Neural crest cell (in vitro differentiated cells): ENCODE results near the gene CTRB1. TPM values are rescaled to one million over a fixed set of nuclear protein-coding genes. Genes with fewer than 3 reads are reported as not detected.

Experiments
- DNase-seq: peaks from one replicate; pipeline ENCODE4 v3.0.0; 2021; ENCODE audit warnings: low read depth, mixed read lengths, low spot score
- H3K27ac Mint-ChIP-seq: one replicate; pipeline ENCODE4 v1.8.0; 2021; ENCODE audit warnings: mild to moderate bottlenecking, mixed read lengths; ENCODE audit not compliant: unreplicated experiment
- H3K27me3 Mint-ChIP-seq: 2 replicates; pipeline ENCODE4 v1.8.0; 2021; ENCODE audit warnings: low read depth, mild to moderate bottlenecking, mixed read lengths
- H3K36me3 Mint-ChIP-seq: 2 replicates; pipeline ENCODE4 v1.8.0; 2021; ENCODE audit warnings: low read depth, mild to moderate bottlenecking, mixed read lengths
- H3K4me1 Mint-ChIP-seq: 2 replicates; pipeline ENCODE4 v1.8.0; 2021; ENCODE audit warnings: mixed read lengths
- H3K4me3 Mint-ChIP-seq: one replicate; pipeline ENCODE4 v1.8.0; 2021; ENCODE audit warnings: mild to moderate bottlenecking, mixed read lengths
- H3K9me3 Mint-ChIP-seq: 2 replicates; pipeline ENCODE4 v1.8.0; 2021; ENCODE audit warnings: mixed read lengths
- total RNA-seq: library from RNA; stranded (reverse); gene quantifications from 2 replicates; pipeline ENCODE4 v1.2.1, GENCODE V29; 2021
- TF ChIP-seq, protein P1 (sequence below): fragments of 200-600 bp; sonication (generic); conservative IDR thresholded peaks from 2 replicates; pipeline ENCODE4 v1.5.0; 2021; ENCODE audit warnings: antibody characterized with exemption, mild to moderate bottlenecking

The CTRB1 gene
- total RNA-seq, 1 donor from 2014 or later: not detected

DNA sequence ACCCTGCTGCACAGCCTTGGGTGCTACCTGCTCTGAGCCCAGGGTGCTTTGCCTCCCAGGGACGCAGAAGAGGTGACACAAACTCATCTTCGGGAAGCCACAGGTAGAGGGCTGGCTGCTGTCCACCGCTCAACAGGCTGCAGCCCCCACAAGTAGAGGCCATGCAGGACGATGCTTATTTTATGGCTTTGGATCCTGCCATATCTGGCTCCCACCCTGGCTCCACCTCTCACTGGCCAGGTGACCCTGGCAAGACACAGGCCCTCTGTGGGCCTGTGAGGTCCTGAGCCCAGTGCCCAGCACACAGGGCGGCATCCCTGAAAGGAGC lies 44.0 kb downstream of the CTRB1 start:
- TF ChIP-seq, protein P1, sequence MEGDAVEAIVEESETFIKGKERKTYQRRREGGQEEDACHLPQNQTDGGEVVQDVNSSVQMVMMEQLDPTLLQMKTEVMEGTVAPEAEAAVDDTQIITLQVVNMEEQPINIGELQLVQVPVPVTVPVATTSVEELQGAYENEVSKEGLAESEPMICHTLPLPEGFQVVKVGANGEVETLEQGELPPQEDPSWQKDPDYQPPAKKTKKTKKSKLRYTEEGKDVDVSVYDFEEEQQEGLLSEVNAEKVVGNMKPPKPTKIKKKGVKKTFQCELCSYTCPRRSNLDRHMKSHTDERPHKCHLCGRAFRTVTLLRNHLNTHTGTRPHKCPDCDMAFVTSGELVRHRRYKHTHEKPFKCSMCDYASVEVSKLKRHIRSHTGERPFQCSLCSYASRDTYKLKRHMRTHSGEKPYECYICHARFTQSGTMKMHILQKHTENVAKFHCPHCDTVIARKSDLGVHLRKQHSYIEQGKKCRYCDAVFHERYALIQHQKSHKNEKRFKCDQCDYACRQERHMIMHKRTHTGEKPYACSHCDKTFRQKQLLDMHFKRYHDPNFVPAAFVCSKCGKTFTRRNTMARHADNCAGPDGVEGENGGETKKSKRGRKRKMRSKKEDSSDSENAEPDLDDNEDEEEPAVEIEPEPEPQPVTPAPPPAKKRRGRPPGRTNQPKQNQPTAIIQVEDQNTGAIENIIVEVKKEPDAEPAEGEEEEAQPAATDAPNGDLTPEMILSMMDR: no peak
- Mint-ChIP-seq H3K27me3 (no peaks in the 10 kb centered on the region), H3K4me3 (peak overlapping the region; percentile 91), H3K4me1 (peaks cover 46% of the 10 kb centered on the region), H3K36me3 (no peaks in the 10 kb centered on the region), H3K27ac (no peak overlapping the region), H3K9me3 (no peaks in the 10 kb centered on the region)
- DNase-seq: no peak

DNA sequence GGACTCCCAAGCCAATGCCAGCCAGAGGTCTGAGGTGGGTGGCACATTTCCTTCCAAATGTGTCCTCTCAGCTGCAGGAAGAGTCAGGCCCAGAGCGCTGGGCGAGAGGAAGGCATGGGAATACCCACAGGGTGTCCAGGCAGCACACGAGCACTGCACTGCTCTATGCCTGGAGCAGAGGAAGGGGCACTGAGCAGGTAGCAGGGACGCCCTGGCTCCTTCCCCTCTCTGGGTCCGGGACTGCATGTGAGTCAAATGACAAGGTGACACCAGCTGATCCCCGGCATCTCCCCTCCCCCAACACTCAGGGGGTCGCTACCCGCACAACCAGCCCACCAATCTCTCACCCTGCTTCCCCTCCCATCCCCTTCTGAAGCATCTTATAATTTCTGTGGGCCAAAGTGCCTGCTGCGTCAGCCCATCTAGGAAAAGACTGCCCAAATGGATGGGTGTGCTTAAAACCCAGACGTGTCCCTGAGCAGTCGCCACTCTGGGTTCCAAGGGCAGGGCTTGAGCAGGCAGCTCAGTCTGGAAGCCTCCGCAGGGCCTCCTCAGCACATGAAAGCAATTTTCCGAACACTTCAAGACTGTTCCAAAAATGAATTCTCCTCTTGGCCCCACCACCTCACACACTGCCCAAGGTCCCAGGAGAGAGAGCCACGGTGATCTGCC lies 44.6 kb downstream of the CTRB1 start:
- Mint-ChIP-seq H3K9me3 (no peaks in the 10 kb centered on the region), H3K27ac (no peak overlapping the region), H3K27me3 (no peaks in the 10 kb centered on the region), H3K36me3 (no peaks in the 10 kb centered on the region), H3K4me3 (peak overlapping the region; percentile 91), H3K4me1 (peaks cover 39% of the 10 kb centered on the region)
- DNase-seq: no peak
- TF ChIP-seq, protein P1: no peak

DNA sequence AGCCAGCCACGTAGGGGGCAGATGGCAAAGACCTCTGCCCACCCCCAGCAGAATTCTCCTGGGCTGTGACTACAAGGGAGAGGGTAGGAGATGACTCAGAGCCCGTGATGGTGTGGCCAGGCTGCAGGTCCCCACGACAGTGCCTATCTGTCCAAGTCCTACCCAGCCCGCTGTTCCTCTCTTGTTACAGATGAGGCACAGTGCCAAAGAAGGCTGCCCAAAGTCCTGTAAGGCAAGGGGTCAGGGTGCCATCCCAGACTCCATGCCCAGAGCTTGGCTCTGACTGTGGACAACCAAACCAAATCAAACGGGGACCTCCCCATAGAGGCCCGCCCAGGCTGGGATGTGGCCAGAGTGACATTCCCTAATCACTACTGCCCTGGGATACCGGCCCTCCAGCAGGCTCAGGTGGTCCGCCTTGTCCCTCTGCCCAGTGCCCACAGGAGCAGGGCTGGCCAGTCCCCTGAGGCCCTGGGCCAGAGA lies 45.2 kb downstream of the CTRB1 start:
- Mint-ChIP-seq H3K9me3 (no peaks in the 10 kb centered on the region), H3K4me1 (peaks cover 38% of the 10 kb centered on the region), H3K4me3 (peak overlapping the region; percentile 91), H3K36me3 (no peaks in the 10 kb centered on the region), H3K27me3 (no peaks in the 10 kb centered on the region), H3K27ac (no peak overlapping the region)
- TF ChIP-seq, protein P1: no peak
- DNase-seq: no peak

DNA sequence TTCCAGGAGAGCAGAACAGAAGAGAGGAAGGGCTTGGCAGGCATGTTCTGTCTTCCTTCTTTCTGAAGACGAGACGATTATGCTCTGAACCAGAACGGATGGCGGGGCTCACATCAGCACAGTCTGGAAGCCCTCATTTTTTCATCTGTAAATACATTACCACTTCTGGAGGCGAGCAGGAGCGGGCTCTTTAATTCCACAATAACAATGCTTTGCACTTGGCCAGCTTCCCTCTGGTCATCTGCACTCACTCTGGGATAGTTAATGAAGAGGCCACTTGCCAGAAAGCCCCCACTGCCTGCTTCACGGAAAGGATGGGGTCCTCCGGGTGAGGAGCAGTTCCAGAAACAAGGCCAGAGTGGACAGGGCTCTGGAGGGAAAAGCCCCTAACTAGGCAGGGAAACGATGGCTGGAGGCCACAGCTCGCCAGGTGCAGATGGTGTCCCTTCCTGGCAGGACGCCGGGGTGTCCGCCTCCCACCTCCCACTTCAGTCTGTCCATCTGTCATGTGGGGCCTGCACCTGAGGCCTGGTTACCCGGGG lies 45.7 kb downstream of the CTRB1 start:
- TF ChIP-seq, protein P1: no peak
- Mint-ChIP-seq H3K27me3 (no peaks in the 10 kb centered on the region), H3K27ac (peak overlapping the region; percentile 28), H3K9me3 (no peaks in the 10 kb centered on the region), H3K4me3 (peak overlapping the region; percentile 91), H3K36me3 (no peaks in the 10 kb centered on the region), H3K4me1 (peaks cover 38% of the 10 kb centered on the region)
- no peak for DNase-seq

DNA sequence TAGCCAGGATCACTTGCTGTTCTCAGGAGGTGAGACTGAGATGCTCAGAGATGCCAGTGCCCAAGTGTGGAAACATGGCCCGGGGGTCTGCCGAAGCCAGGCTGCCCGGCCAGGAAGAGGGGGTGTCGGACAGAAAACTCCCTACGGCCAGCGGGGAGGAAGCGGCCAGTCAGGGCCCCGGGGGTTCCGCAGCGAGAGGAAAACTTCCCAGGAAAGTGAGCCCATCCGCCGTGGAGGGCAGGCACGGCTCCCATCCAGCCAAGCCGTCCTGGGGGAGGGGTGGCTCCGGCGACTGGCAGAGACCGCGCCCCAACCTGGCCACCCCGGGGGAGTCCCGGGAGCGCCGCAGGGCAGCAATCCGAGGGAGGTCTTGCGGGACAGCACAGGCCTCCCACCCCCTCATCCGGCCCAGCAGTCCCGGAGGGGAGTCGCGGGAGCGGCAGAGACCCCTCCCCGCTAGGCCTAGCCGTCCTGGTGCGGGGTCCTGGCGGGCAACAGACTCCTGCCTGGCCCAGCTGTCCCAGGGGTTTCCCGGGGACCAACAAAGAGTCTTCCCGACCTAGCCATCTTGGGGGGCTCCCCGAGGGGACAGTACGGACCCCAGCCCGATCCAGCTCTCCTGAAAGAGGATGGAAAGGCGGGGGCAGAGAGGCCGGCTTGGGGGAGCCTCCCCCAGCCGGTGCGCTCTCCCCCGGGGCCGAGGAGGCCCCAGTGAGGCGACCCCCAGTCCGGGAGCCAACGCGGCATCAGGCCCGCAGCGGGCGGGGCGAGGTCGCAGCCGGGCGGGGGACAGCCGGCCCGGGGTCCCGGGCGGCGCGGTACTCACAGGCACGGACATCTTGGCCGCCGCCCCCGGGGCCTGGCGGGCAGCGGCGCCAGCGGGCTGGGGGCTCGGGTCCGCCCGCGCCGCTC lies 46.5 kb downstream of the CTRB1 start:
- no peak overlapping the region for H3K27ac Mint-ChIP-seq
- TF ChIP-seq, protein P1: no peak
- no peak for DNase-seq
- peak overlapping the region; percentile 91 for H3K4me3 Mint-ChIP-seq
- H3K36me3 Mint-ChIP-seq: no peaks in the 10 kb centered on the region
- no peaks in the 10 kb centered on the region for H3K27me3 Mint-ChIP-seq
- peaks cover 38% of the 10 kb centered on the region for H3K4me1 Mint-ChIP-seq
- H3K9me3 Mint-ChIP-seq: no peaks in the 10 kb centered on the region
